Limb (tissue), 2 donors: ENCODE results near the gene NFE2L2.
"Not testable (repeated sequence)": the region's sequence is repeated elsewhere in the genome, so short reads cannot be mapped to it uniquely, and the experiment has no call there.

Experiments used
- DNase-seq, 2 donors: peaks; one replicate each; pipeline ENCODE4 v3.0.0-alpha.2; 2016; ENCODE audit errors: extremely low spot score in 2 of 2

The NFE2L2 gene

DNA sequence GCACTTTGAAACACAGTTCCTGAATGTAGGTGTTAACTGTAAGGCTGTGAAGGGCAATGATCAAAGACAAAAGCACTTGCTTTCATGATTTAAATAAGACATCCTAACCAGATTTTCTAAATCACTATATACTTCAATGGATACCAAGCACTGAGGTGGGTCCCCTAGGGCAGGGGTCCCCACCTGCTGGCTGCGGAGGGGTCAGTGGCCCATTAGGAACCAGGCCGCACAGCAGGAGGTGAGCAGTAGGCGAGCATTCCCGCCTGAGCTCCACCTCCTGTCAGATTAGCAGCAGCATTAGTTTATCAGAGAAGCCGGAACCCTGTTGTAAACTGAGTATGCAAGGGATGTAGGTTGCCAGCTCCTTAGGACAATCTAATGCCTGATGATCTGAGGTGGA lies 7.1 kb downstream of the NFE2L2 start:
- DNase-seq, result no peak

DNA sequence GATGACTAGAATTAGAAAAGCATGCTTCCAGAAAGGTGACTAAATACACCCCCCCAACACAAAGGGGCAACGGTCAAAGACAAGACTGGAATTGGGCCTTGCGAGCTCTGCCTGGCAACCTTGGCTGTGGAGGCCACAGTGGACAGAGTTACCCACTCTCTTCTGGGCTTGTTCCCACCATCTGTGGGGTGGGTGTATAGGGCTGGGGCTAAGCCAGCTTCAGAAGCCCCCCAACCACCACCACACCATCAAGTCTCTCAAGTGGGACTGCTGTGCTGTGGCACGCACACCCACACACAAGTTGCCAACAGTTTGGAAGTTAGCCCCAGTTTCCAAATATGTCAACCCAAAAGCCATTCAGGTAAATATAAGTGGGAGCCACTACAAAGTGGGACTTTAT lies 7.8 kb downstream of the NFE2L2 start:
- DNase-seq, result no peak

GRCh38 chr2:177256026-177256425 lies 8.5 kb downstream of the NFE2L2 start:
- no peak for DNase-seq

DNA sequence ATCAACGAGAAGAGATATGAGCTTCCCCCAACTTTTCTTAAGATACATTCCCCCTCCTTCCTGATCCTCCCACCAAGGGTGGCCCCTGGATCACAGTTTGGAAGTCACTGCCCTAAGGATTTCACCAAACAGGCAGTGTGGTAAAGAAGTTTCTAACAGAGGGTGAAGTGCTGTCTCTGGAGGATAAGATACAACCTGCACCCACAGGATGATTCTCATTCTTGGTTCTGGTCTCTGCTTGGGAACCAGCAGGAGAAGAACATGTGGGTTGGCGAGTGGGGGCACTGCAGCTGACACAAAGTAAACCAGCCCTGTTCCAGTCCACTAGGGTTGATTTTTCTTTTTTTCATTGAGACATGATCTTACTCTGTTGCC lies 9.3 kb downstream of the NFE2L2 start:
- no peak for DNase-seq

DNA sequence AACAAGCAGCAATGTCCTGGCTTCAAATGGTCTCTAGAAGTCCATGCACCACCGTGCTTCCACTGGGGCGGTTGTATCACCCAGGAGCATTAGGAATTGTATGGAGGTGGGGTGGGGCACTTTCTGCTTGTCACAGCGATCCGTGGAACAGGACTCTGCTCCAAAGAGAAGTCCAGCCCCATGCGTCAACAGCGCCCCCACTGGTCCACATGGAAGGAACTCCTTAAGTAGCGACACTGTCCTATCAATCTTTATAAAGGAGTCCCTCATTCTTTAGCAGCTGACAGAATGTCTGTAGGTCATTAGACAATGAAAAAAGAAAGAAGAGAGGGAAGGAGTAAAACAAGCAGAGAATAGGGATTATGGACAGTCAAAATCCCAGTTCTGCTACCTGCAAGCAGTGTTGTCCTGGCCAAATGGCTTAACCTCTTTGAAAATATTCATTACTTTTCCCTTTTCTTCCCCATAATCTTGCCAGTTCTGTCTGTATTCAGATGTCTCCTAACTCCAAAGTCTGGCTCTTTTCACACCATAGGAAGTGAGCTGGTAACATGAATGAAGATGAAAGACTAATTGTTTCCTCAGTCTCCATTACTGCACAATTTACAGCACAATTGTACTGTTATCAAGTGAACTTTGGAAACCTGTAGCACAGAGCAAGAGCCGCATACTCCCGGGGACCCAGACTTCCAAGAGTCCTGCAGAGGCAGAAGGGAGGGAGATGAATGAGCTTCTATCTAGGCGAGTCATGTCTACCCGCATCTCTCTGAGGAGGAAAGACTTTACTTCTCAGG lies 9.9 kb downstream of the NFE2L2 start:
- DNase-seq, result no peak

- no peak for DNase-seq
Observed at GRCh38 chr2:177253704-177254103, 10.8 kb downstream of the NFE2L2 start.

- no peak for DNase-seq
Observed at GRCh38 chr2:177252808-177253531, 11.6 kb downstream of the NFE2L2 start.

DNA sequence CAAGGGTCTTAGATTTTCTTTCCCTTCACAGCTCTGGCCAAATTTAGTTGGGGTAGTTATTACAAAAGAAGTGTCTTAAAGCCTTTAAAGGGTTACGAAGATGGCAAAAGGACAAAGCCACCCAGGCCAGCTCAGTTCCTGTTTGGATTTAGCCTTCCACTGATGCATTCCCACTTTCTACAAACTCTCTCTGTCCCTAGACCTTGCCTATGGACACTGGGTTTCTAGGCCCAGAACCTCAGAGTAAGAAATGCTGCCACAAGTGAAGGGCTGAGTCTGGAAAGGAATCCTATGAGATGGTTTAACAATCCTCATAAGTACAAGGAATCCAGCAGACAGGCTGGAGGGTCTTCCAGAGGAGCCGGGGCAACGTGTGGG lies 13.4 kb downstream of the NFE2L2 start:
- no peak for DNase-seq

GRCh38 chr2:177250461-177250860 lies 14.1 kb downstream of the NFE2L2 start:
- no peak for DNase-seq

DNA sequence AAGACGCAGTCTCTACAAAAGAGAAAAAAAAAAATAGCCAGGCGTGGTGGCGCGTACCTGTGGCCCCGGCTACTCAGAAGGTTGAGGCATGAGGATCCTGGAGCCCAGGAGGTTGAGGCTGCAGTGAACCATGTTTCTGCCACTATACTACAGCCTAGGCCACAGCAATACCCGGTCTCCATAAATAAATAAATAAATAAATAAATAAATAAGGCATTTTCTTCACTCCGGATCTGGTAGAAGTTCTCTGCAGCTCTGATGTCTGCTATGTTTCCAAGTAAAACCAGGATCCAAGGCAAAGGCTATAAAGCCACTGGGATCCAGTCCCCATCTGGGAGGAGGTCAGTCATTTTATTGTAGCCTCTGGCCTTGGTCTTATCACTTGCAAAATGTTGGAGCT lies 15.5 kb downstream of the NFE2L2 start:
- no peak for DNase-seq

DNA sequence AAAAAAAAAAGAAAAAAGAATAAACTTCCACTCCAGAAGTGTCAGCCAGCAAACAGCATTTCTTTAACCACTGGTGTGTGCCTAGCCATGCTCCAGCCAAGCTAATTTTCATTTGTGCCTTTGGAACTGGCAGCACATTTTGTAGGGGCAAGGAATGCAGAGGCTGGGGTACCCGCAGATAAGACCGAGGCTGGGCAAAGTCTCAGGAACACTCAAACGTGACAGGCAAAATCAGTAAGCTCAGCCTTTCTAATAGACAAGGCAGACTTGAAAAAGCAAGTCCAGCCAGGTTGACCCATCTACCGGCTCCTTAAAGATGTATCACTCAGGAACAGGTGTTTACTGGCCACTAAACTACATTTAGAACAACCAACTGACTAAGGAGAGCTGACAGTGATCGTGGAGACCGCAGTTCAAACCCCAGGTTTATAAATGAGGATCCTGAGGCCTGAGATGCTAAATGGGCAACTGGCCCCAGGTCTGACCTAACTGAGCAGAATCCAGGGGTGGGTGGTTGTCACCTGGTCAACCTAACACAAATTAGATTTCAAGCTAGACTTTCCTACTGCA lies 16.7 kb downstream of the NFE2L2 start:
- no peak for DNase-seq

GRCh38 chr2:177246523-177247030 lies 17.9 kb downstream of the NFE2L2 start:
- not testable (repeated sequence) for DNase-seq

DNA sequence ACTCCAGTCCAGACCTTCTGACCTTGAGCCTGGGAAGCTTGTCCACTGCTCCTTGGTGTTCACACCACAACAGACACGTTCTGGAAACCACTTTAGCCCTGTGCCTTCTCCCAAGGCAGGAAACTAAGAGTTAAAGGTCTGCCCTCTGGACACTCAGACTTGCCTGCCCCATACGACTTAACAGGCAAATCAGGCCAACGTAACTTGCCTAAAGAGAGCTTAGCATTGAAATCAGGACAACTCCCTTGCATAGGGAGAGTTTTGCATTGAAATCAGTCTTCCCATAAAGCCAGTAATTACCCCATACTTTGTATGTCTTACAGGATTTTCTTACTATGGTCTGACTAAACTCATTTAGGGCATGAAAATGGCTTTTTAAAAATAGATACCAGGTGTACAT lies 18.5 kb downstream of the NFE2L2 start:
- no peak for DNase-seq

- no peak for DNase-seq
Observed at GRCh38 chr2:177245010-177245422, 19.5 kb downstream of the NFE2L2 start.

DNA sequence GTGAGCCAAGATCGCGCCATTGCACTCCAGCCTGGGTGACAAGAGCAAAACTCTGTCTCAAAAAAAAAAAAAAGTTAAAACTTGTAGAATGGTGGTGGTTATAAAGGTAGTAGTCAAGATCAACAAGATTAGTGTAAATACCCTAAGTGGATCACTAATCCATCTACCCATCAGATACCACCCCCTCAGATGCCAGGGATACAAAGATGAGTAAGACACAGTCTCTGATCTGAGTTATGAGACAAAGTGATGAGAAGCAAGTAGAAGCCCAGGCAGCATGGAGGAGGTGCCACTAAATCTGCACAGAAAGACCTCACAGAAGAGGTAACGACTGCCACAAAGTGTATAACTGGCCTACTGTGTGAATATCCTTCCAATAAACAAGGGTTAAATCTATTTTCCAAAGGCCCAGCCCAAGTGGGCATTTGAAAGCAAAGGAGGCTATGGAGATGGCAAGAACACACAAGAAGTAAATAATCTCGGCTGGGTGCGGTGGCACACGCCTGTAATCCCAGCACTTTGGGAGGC lies 20.2 kb downstream of the NFE2L2 start:
- no peak for DNase-seq

GRCh38 chr2:177243476-177243875 lies 21.1 kb downstream of the NFE2L2 start:
- no peak for DNase-seq

DNA sequence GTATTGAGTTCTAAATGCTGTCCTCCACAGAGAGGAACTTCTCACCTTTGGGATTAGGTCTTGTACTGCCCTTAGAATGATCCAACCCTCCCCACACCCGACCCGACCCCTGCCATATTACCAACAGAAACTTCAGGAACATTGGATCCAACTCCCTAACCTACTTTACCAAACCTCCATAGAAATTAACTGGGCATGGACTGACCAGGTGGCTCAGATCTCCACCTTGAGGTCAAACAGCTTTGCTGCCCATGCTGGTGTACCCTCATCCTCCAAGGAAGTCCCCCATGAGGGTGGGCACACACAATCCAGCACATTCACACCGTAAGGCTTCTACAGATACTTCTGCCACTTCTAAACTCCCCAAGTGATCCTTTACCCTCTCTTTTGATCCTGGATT lies 21.5 kb downstream of the NFE2L2 start:
- no peak for DNase-seq

DNA sequence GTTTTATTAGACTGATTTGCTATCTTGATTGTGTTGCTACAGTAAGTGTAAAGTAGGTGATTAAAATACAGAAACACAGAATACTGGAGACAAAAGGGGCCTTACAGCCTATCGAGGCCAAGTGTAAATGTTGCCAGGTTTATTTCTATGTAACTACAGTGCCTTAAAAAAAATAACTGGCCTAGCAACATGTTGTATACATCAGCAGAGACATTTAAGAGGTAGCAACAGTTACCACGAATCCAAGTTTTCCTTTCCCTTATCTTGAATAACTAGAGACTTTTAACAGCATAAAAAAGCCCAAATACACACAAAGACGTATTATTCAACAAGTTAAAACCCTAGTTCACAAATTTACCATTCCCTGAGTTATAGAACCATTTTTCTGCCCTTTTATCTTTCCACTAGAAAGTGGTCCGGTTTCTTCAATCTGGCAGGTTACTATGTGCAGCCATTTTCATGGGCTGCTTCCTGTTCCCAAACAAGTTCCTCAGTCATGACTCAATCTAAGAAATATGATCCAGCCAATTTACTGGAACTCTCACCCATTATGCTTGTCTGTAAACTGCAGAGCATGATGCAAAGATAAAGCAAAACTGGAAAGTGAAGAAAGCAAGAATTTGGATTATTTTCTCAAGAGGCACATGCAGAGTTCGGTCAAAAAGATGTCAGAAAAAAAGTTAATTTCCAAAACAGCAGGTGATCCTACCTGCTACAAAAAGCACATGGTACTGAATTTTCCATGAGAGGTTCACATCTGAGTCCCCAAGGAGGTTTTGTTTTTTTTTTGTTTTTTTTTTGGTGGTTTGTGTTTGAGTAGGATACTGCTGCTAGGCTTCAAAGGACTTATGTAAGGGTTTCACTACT lies 22.2 kb downstream of the NFE2L2 start:
- DNase-seq, result peak in 1 of 2 donors; percentile 90

DNA sequence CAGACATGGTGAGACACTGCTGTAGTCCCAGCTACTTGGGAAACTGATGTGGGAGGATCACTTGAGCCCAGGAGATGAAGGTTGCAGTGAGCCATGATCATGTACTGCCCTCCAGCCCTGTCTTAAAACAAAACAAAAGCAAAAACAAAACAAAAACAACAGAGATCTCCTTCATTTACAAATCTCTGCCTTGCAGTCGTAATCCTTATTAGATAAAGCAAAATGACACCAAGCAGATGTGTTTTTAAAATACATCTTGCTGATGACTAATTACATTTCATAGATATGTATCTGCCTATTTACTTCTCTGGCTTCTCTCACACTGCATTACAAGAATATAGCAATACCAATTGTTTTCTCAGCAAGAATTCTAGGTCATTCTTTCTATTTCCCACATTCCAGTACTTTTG lies 22.8 kb downstream of the NFE2L2 start:
- DNase-seq, result no peak

DNA sequence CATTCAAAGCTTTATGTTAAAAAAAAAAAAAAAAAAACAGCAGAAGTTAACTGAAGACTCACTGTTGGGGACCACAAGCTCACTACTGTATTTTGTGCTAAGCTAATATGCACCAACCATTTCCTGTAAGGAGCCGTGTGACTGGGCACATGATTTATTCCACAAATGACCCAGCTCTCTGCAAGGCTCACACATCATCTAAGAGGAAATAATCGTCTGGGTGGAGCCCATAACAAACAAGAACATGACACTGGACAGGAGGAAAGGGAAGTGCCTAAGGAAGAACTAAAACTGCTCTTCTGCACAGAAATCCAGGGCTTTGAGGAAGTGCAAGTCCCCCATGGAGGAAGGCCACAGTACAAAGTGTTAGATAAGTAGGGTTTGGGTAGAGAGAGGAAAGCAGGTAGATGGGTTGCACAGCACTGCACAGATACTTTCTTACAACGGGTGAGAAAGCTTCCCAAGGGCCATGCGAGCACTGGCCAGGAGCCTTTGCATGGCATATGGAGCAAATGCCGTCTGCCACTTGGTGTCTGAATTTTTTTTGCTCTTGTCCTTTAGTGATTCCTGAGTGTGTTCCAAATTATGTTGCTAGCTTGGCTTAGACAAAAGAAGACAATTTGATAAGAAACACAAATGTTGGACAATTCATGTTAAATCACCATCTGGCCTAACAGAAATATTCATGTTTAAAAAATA lies 24.4 kb downstream of the NFE2L2 start:
- no peak for DNase-seq

- DNase-seq, result no peak
Observed at GRCh38 chr2:177239053-177239452, 25.5 kb downstream of the NFE2L2 start.
